Left renal pelvis (tissue), 4 donors: ENCODE measurements around the gene BEND4. TPM values are rescaled to one million over a fixed set of nuclear protein-coding genes. Genes with fewer than 3 reads are reported as not detected.
A peak's percentile ranks its signal among the peaks of the same experiment; 100 is the strongest.

Source experiments
- DNase-seq, 4 donors: peaks; one replicate each; pipeline ENCODE4 v3.0.0-alpha.2; 2013; ENCODE audit warnings: low read depth in 4 of 4, low spot score in 3 of 4
- polyA plus RNA-seq, 4 donors: library from polyadenylated mRNA; unstranded; fragments of 120-200 nt; gene quantifications; one replicate each; pipeline ENCODE4 v1.2.1, GENCODE V29; 2013; ENCODE audit not compliant: insufficient read length in 4 of 4

The BEND4 gene
- polyA plus RNA-seq, 4 donors = 1.1 to 3.8 (median 1.4) TPM

DNA sequence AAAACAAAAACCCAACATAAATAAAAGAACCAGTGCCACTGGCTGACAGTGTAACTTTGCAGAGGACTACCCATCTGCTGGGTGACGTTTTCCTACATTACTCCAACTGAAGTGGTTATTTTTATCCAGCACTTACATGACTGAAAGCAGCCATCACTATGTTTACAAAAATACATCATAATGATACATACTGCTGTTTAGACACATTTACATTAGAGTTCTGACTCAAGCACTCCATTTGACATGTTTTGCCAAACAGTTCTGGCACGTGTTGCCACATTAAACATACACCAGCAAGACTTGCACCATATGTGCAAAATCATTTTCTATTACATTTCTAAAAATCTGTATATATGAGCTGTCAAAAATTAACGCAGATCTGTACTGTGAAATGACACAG, 39.6 kb downstream of the BEND4 start:
- DNase-seq = no peak

GRCh38 chr4:42104521-42104920, 47.9 kb downstream of the BEND4 start:
- no peak for DNase-seq

GRCh38 chr4:42101446-42101975, 50.9 kb downstream of the BEND4 start:
- no peak for DNase-seq

DNA sequence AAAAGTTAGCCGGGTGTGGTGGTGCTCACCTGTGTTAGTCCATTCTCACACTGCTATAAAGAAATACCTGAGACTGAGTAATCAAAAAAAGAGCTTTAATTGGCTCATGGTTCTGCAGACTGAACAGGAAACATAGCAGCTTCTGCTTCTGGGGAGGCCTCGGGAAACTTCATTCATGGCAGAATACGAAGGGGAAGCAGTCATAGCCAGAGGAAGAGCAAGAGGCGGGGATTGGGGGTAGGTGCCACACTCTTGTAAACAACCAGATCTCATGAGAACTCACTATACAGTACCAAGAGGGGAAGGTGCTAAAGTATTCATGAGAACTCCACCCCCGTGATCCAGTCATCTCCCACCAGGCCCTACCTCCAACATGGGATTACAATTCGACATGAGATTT, 64.1 kb downstream of the BEND4 start:
- no peak for DNase-seq

GRCh38 chr4:42083816-42084215, 68.6 kb downstream of the BEND4 start:
- no peak for DNase-seq

- peak in 3 of 4 donors; percentile 5 to 42 (median 8) for DNase-seq
Observed at GRCh38 chr4:42080306-42080705, 72.1 kb downstream of the BEND4 start.

- no peak for DNase-seq
Observed at GRCh38 chr4:42078184-42078801, 74.2 kb downstream of the BEND4 start.

GRCh38 chr4:42074294-42074693, 78.2 kb downstream of the BEND4 start:
- DNase-seq = no peak

- DNase-seq = no peak
Observed at GRCh38 chr4:42070463-42070862, 82.0 kb downstream of the BEND4 start.

GRCh38 chr4:42067264-42067663, 85.2 kb downstream of the BEND4 start:
- no peak for DNase-seq

- DNase-seq = no peak
Observed at GRCh38 chr4:42066402-42066801, 86.1 kb downstream of the BEND4 start.

Other genes starting within 250 kb of the BEND4 start
- 10 to 100 TPM; 34.9 to 56.1 (median 47.0) TPM for gene TMEM33, start 217.2 kb downstream of the BEND4 start, polyA plus RNA-seq
- under 1 TPM; 0.05 to 0.41 (median 0.12) TPM for gene DCAF4L1, start 170.9 kb downstream of the BEND4 start, polyA plus RNA-seq
- gene SLC30A9, start 162.1 kb downstream of the BEND4 start, polyA plus RNA-seq = 100 to 1,000 TPM in 3 of 4 donors, 10 to 100 TPM in 1; 80.3 to 137 (median 109) TPM
- gene SHISA3, start 244.8 kb upstream of the BEND4 start, polyA plus RNA-seq = 100 to 1,000 TPM in 2 of 4 donors, 10 to 100 TPM in 2; 86.2 to 480 (median 116) TPM